Esophagus squamous epithelium (tissue), 5 donors: ENCODE measurements around the gene PRKCB. TPM values are rescaled to one million over a fixed set of nuclear protein-coding genes. Genes with fewer than 3 reads are reported as not detected.

ENCODE experiments used
- DNase-seq: peaks from one replicate; lab custom pipeline; 2025; lab: John Stamatoyannopoulos, UW
- H3K27ac ChIP-seq, 4 donors: fragments of 200-600 bp; sonication (generic); one replicate each; pipeline ENCODE4 v1.5.1; 2016 to 2019; ENCODE audit warnings: mild to moderate bottlenecking in 1 of 4
- H3K27me3 ChIP-seq, 4 donors: fragments of 200-600 bp; sonication (generic); 1 replicate in 3 of 4; 2 replicates in 1 of 4; pipeline versions ENCODE4 v1.5.1 to v1.6.0; 2017 to 2021; ENCODE audit warnings: antibody characterized with exemption in 1 of 4
- H3K36me3 ChIP-seq, 3 donors: fragments of 200-600 bp; sonication (generic); one replicate each; pipeline ENCODE4 v1.5.1; 2016 to 2019
- H3K4me1 ChIP-seq, 3 donors: fragments of 200-600 bp; sonication (generic); one replicate each; pipeline ENCODE4 v1.5.1; 2017 to 2019
- H3K4me3 ChIP-seq, 4 donors: fragments of 200-600 bp; sonication (generic); 1 replicate in 3 of 4; 2 replicates in 1 of 4; pipeline ENCODE4 v1.5.1; 2016 to 2019; ENCODE audit warnings: mild to moderate bottlenecking in 2 of 4, moderate library complexity in 1 of 4
- H3K9me3 ChIP-seq, 3 donors: fragments of 200-600 bp; sonication (generic); one replicate each; pipeline ENCODE4 v1.5.1; 2016 to 2019
- CTCF ChIP-seq, 6 experiments: fragments of 450-650 bp in 4 of 6; fragments of 200-600 bp in 2 of 6; sonication (generic) in 2 of 6; IDR thresholded peaks; one replicate each; pipeline ENCODE4 v1.5.1; 2016 to 2019; ENCODE audit warnings: antibody characterized with exemption in 6 of 6, mild to moderate bottlenecking in 4 of 6, moderate library complexity in 4 of 6
- POLR2A ChIP-seq, 4 donors: fragments of 450-650 bp; IDR thresholded peaks; one replicate each; pipeline ENCODE4 v1.6.1; 2017; ENCODE audit warnings: antibody characterized with exemption in 4 of 4, mild to moderate bottlenecking in 4 of 4, moderate library complexity in 3 of 4
- WGBS, 2 donors: methylation state at CpG; one replicate each; pipeline ENCODE4 v1.1.5; 2018; 5-methylcytosine and 5-hydroxymethylcytosine counted together
- intact Hi-C: fragments of 100-400 bp; cut with DNase I; formaldehyde crosslinking; loops from one replicate; pipeline ENCODE4 v1.15.0; 2022
- total RNA-seq, 4 donors: library from RNA; depleted of rRNA; stranded (reverse); fragments of >200 nt; gene quantifications; one replicate each; pipeline ENCODE4 v1.1.0, GENCODE V29; 2016
- donor health status: DM: yes; HTN: yes; CAD: no.

Gene PRKCB
- total RNA-seq, 4 donors from 2014 or later = 0.38 to 4.0 (median 1.7) TPM

GRCh38 chr16:24074574-24074973, 238.8 kb downstream of the PRKCB start:
- H3K27ac ChIP-seq = no peak overlapping the region
- peaks cover 0 to 4% (median 0%) of the 10 kb centered on the region in 4 donors for H3K27me3 ChIP-seq
- no peaks in the 10 kb centered on the region for H3K36me3 ChIP-seq
- no peak overlapping the region for H3K4me3 ChIP-seq
- H3K4me1 ChIP-seq = peaks cover 0 to 12% (median 0%) of the 10 kb centered on the region in 3 donors
- no peak for DNase-seq
- TF ChIP-seq POLR2A (IDR thresholded peaks at IDR 0.05) (no peak), CTCF (IDR thresholded peaks at IDR 0.05) (no peak)
- WGBS, 2 donors = 65 to 67% methylated on average over 5 of the region's 5 CpGs
- no peaks in the 10 kb centered on the region for H3K9me3 ChIP-seq
- intact Hi-C loops = no loop called here

- intact Hi-C loops = no loop called here
- WGBS, 2 donors = 50 to 75% methylated on average over 1 of the region's 1 CpG
Measured at GRCh38 chr16:24075302-24075701, 239.5 kb downstream of the PRKCB start.

GRCh38 chr16:24075931-24076716, 240.3 kb downstream of the PRKCB start:
- intact Hi-C loops = no loop called here
- DNase-seq = no peak
- H3K4me1 ChIP-seq = peaks cover 0 to 12% (median 0%) of the 10 kb centered on the region in 3 donors
- no peaks in the 10 kb centered on the region for H3K9me3 ChIP-seq
- TF ChIP-seq CTCF (IDR thresholded peaks at IDR 0.05) = no peak
- no peak for TF ChIP-seq POLR2A (IDR thresholded peaks at IDR 0.05)
- no peak overlapping the region for H3K27ac ChIP-seq
- peaks cover 0 to 4% (median 0%) of the 10 kb centered on the region in 4 donors for H3K27me3 ChIP-seq
- WGBS, 2 donors = 21 to 29% methylated on average over 5 to 6 of the region's 6 CpGs
- no peak overlapping the region for H3K4me3 ChIP-seq
- H3K36me3 ChIP-seq = no peaks in the 10 kb centered on the region

More at GRCh38 chr16:24075302-24075701, 239.5 kb downstream of the PRKCB start:
- peaks cover 0 to 4% (median 0%) of the 10 kb centered on the region in 4 donors for H3K27me3 ChIP-seq
- no peak for DNase-seq
- H3K9me3 ChIP-seq = no peaks in the 10 kb centered on the region
- no peak overlapping the region for H3K27ac ChIP-seq
- H3K4me3 ChIP-seq = no peak overlapping the region
- H3K4me1 ChIP-seq = peaks cover 0 to 12% (median 0%) of the 10 kb centered on the region in 3 donors
- no peak for TF ChIP-seq CTCF (IDR thresholded peaks at IDR 0.05)
- TF ChIP-seq POLR2A (IDR thresholded peaks at IDR 0.05) = no peak
- no peaks in the 10 kb centered on the region for H3K36me3 ChIP-seq

- H3K4me1 ChIP-seq = peaks cover 0 to 12% (median 0%) of the 10 kb centered on the region in 3 donors
- peaks cover 0 to 4% (median 0%) of the 10 kb centered on the region in 4 donors for H3K27me3 ChIP-seq
- H3K27ac ChIP-seq = no peak overlapping the region
- no peak overlapping the region for H3K4me3 ChIP-seq
- no peaks in the 10 kb centered on the region for H3K9me3 ChIP-seq
- DNase-seq = no peak
- intact Hi-C loops = no loop called here
- no peak for TF ChIP-seq CTCF (IDR thresholded peaks at IDR 0.05)
- TF ChIP-seq POLR2A (IDR thresholded peaks at IDR 0.05) = no peak
- WGBS, 2 donors = 60 to 78% methylated on average over 1 of the region's 1 CpG
- H3K36me3 ChIP-seq = no peaks in the 10 kb centered on the region
Measured at GRCh38 chr16:24077292-24077691, 241.5 kb downstream of the PRKCB start.

GRCh38 chr16:24077966-24078365, 242.2 kb downstream of the PRKCB start:
- WGBS, 2 donors = 72 to 79% methylated on average over 7 of the region's 8 CpGs
- DNase-seq = no peak
- TF ChIP-seq POLR2A (IDR thresholded peaks at IDR 0.05) (no peak), CTCF (IDR thresholded peaks at IDR 0.05) (no peak)

More at GRCh38 chr16:24077966-24078365, 242.2 kb downstream of the PRKCB start:
- no peaks in the 10 kb centered on the region for H3K36me3 ChIP-seq
- H3K9me3 ChIP-seq = no peaks in the 10 kb centered on the region
- no peak overlapping the region for H3K27ac ChIP-seq
- intact Hi-C loops = no loop called here
- H3K4me1 ChIP-seq = peaks cover 0 to 12% (median 0%) of the 10 kb centered on the region in 3 donors
- H3K4me3 ChIP-seq = no peak overlapping the region
- H3K27me3 ChIP-seq = peaks cover 0 to 4% (median 0%) of the 10 kb centered on the region in 4 donors
